PC-9 (cell line): ENCODE measurements around the gene ZDHHC16. TPM values are rescaled to one million over a fixed set of nuclear protein-coding genes. Genes with fewer than 3 reads are reported as not detected.

Experiments used
- BruUV-seq: library from RNA; stranded (reverse); fragments of 400-500 nt; replicated peaks from 2 replicates; lab custom pipeline; 2021; lab: Mats Ljungman, UMichigan
- CTCF ChIA-PET: fragments of 300-600 bp; sonication (Branson Sonifier 250); formaldehyde crosslinking; loops from one replicate; lab custom pipeline; 2022; ENCODE audit warnings: antibody characterized with exemption; lab: Charles Lee
- POLR2A ChIA-PET: fragments of 300-600 bp; sonication (Branson Sonifier 250); formaldehyde crosslinking; loops from one replicate; lab custom pipeline; 2022; ENCODE audit warnings: antibody characterized with exemption; ENCODE audit not compliant: unreplicated experiment; lab: Charles Lee
- DNase-seq, 2 experiments: peaks; one replicate each; pipeline versions ENCODE4 v3.0.0 to v3.0.0-alpha.2; 2015 to 2022; ENCODE audit warnings: mixed read lengths in 1 of 2
- H2AFZ ChIP-seq: fragments of 200-600 bp; sonication (generic); 2 replicates; pipeline ENCODE4 v1.8.1; 2017; ENCODE audit warnings: antibody characterized with exemption
- H3F3A ChIP-seq: fragments of 200-600 bp; sonication (generic); 2 replicates; pipeline ENCODE4 v1.8.1; 2017; ENCODE audit warnings: antibody characterized with exemption, mild to moderate bottlenecking, low read depth; ENCODE audit not compliant: insufficient read depth
- H3K27ac ChIP-seq: fragments of 200-600 bp; sonication (generic); 2 replicates; pipeline ENCODE4 v1.6.1; 2016; ENCODE audit warnings: mixed run types
- H3K27me3 ChIP-seq: fragments of 200-600 bp; sonication (generic); 2 replicates; pipeline ENCODE4 v1.6.1; 2016; ENCODE audit warnings: low read depth, mixed run types; ENCODE audit not compliant: insufficient read depth
- H3K36me3 ChIP-seq: fragments of 200-600 bp; sonication (generic); 2 replicates; pipeline ENCODE4 v1.6.1; 2016; ENCODE audit warnings: low read depth, mixed run types
- H3K4me1 ChIP-seq: fragments of 200-600 bp; sonication (generic); replicated peaks from 2 replicates; pipeline ENCODE4 v1.6.1; 2016; ENCODE audit warnings: mixed run types; ENCODE audit not compliant: insufficient read depth
- H3K4me2 ChIP-seq: fragments of 200-600 bp; sonication (generic); 2 replicates; pipeline ENCODE4 v1.6.1; 2017; ENCODE audit warnings: mixed run types
- H3K4me3 ChIP-seq: fragments of 200-600 bp; sonication (generic); 2 replicates; pipeline ENCODE4 v1.6.1; 2016; ENCODE audit warnings: mixed run types
- H3K79me2 ChIP-seq: fragments of 200-600 bp; sonication (generic); 2 replicates; pipeline ENCODE4 v1.6.1; 2017; ENCODE audit warnings: low read depth, mixed run types
- H3K9me2 ChIP-seq: fragments of 200-600 bp; sonication (generic); 2 replicates; pipeline ENCODE4 v1.8.1; 2017; ENCODE audit warnings: mild to moderate bottlenecking; ENCODE audit not compliant: insufficient read depth
- H3K9me3 ChIP-seq: fragments of 200-600 bp; sonication (generic); 2 replicates; pipeline ENCODE4 v1.8.1; 2016; ENCODE audit warnings: low read depth; ENCODE audit not compliant: insufficient read depth
- H4K20me1 ChIP-seq: fragments of 200-600 bp; sonication (generic); 2 replicates; pipeline ENCODE4 v1.8.1; 2017; ENCODE audit not compliant: insufficient read depth
- EZH2 ChIP-seq: fragments of 200-600 bp; sonication (generic); IDR thresholded peaks from 2 replicates; pipeline ENCODE4 v1.8.0; 2017; ENCODE audit warnings: antibody characterized with exemption, low read depth
- intact Hi-C: fragments of 100-400 bp; cut with micrococcal nuclease; formaldehyde crosslinking; loops from one replicate; pipeline ENCODE4 v1.10.0; 2022; ENCODE audit not compliant: unreplicated experiment
- total RNA-seq: library from RNA; stranded (reverse); gene quantifications from 2 replicates; pipeline ENCODE4 v1.2.3, GENCODE V29; 2021
- TF ChIP-seq, protein P1 (sequence below): fragments of 200-600 bp; sonication (generic); conservative IDR thresholded peaks from 2 replicates; pipeline ENCODE4 v1.6.1; 2017; ENCODE audit warnings: mixed run types, antibody characterized with exemption, mild to moderate bottlenecking, moderate library complexity

Gene ZDHHC16
- total RNA-seq, 1 experiment from 2014 or later = 29.6 TPM

GRCh38 chr10:97503406-97503805 is 57.4 kb downstream of the ZDHHC16 start:
- POLR2A ChIA-PET = no interaction called here
- no peak overlapping the region for H2AFZ ChIP-seq
- intact Hi-C loops = no loop called here
- peaks cover 9% of the 10 kb centered on the region for H3K79me2 ChIP-seq
- H3F3A ChIP-seq = no peaks in the 10 kb centered on the region
- no peak for TF ChIP-seq EZH2
- TF ChIP-seq, protein P1, sequence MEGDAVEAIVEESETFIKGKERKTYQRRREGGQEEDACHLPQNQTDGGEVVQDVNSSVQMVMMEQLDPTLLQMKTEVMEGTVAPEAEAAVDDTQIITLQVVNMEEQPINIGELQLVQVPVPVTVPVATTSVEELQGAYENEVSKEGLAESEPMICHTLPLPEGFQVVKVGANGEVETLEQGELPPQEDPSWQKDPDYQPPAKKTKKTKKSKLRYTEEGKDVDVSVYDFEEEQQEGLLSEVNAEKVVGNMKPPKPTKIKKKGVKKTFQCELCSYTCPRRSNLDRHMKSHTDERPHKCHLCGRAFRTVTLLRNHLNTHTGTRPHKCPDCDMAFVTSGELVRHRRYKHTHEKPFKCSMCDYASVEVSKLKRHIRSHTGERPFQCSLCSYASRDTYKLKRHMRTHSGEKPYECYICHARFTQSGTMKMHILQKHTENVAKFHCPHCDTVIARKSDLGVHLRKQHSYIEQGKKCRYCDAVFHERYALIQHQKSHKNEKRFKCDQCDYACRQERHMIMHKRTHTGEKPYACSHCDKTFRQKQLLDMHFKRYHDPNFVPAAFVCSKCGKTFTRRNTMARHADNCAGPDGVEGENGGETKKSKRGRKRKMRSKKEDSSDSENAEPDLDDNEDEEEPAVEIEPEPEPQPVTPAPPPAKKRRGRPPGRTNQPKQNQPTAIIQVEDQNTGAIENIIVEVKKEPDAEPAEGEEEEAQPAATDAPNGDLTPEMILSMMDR = no peak
- H3K4me1 ChIP-seq = peaks cover 6% of the 10 kb centered on the region
- no peak overlapping the region for H3K4me3 ChIP-seq
- H3K4me2 ChIP-seq = no peak overlapping the region
- BruUV-seq = no TSS peak
- H3K9me2 ChIP-seq = no peaks in the 10 kb centered on the region
- no peaks in the 10 kb centered on the region for H3K36me3 ChIP-seq
- no peaks in the 10 kb centered on the region for H3K27me3 ChIP-seq
- CTCF ChIA-PET = no interaction called here
- no peaks in the 10 kb centered on the region for H3K9me3 ChIP-seq
- no peaks in the 10 kb centered on the region for H4K20me1 ChIP-seq
- no peak overlapping the region for H3K27ac ChIP-seq
- no peak for DNase-seq

DNA sequence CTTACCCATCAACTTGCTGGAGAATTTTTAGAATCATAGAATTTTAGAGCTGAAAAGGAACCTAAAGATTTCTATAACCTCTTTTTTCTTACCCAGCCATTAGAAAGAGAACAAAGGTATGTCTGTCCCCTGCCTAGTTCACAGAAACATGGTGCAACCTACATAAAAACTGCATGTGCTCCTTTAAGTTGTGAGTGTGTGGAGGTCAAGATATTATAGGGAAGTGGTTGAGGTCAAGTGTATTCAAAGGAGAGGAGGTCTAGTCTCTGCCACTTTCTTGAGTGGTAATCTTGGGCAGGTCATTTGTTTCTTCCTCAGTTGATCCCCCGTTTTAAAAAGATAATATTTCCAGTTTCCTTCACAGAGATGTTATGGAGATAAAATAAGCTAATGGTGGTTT is 59.2 kb downstream of the ZDHHC16 start:
- intact Hi-C loops = no loop called here
- Histone ChIP-seq H3K27ac (no peak overlapping the region), H3K27me3 (no peaks in the 10 kb centered on the region), H3K4me2 (no peak overlapping the region), H3K79me2 (peaks cover 8% of the 10 kb centered on the region), H3K36me3 (no peaks in the 10 kb centered on the region), H3K4me1 (peaks cover 3% of the 10 kb centered on the region), H2AFZ (no peak overlapping the region), H3K4me3 (no peak overlapping the region), H4K20me1 (no peaks in the 10 kb centered on the region), H3K9me3 (no peaks in the 10 kb centered on the region), H3F3A (no peaks in the 10 kb centered on the region), H3K9me2 (no peaks in the 10 kb centered on the region)
- DNase-seq = no peak
- CTCF ChIA-PET = no interaction called here
- POLR2A ChIA-PET = no interaction called here
- no TSS peak for BruUV-seq
- TF ChIP-seq EZH2 = no peak
- TF ChIP-seq, protein P1 = no peak

- Histone ChIP-seq H2AFZ (no peak overlapping the region), H3K9me2 (no peaks in the 10 kb centered on the region), H3K4me2 (no peak overlapping the region), H3K9me3 (no peaks in the 10 kb centered on the region), H3K79me2 (no peaks in the 10 kb centered on the region), H3K4me1 (no peaks in the 10 kb centered on the region), H3K36me3 (no peaks in the 10 kb centered on the region), H3F3A (no peaks in the 10 kb centered on the region), H4K20me1 (no peaks in the 10 kb centered on the region), H3K27me3 (no peaks in the 10 kb centered on the region), H3K4me3 (no peak overlapping the region), H3K27ac (no peak overlapping the region)
- POLR2A ChIA-PET = no interaction called here
- no peak for DNase-seq
- CTCF ChIA-PET = no interaction called here
- no TSS peak for BruUV-seq
- intact Hi-C loops = no loop called here
- no peak for TF ChIP-seq EZH2
- TF ChIP-seq, protein P1 = no peak
Measured at GRCh38 chr10:97506199-97506991, 60.4 kb downstream of the ZDHHC16 start.

Other genes starting within 250 kb of the ZDHHC16 start
- 11.2 and 11.5 TPM in 2 replicates for gene ARHGAP19, start 153.5 kb upstream of the ZDHHC16 start, total RNA-seq
- 2.4 and 2.7 TPM in 2 replicates for gene FRAT1, start 126.9 kb upstream of the ZDHHC16 start, total RNA-seq
- gene FRAT2, start 111.4 kb upstream of the ZDHHC16 start, total RNA-seq = 11.0 and 13.0 TPM in 2 replicates
- 22.6 and 34.3 TPM in 2 replicates for gene RRP12, start 44.8 kb upstream of the ZDHHC16 start, total RNA-seq
- 177 and 243 TPM in 2 replicates for gene PGAM1, start 20.0 kb upstream of the ZDHHC16 start, total RNA-seq
- gene EXOSC1, start 169 bp upstream of the ZDHHC16 start, total RNA-seq = 25.4 and 27.0 TPM in 2 replicates
- gene MMS19, start 52.2 kb downstream of the ZDHHC16 start, total RNA-seq = 42.4 and 42.7 TPM in 2 replicates
- 17.1 and 21.2 TPM in 2 replicates for gene UBTD1, start 52.7 kb downstream of the ZDHHC16 start, total RNA-seq
- gene ANKRD2, start 126.6 kb downstream of the ZDHHC16 start, total RNA-seq = 5.5 and 8.4 TPM in 2 replicates
- 3.4 and 4.4 TPM in 2 replicates for gene HOGA1, start 138.2 kb downstream of the ZDHHC16 start, total RNA-seq
- gene C10orf62, start 143.5 kb downstream of the ZDHHC16 start, total RNA-seq = 0.45 and 0.59 TPM in 2 replicates
- 10.0 and 10.6 TPM in 2 replicates for gene MORN4, start 187.3 kb downstream of the ZDHHC16 start, total RNA-seq
- 16.0 and 20.3 TPM in 2 replicates for gene PI4K2A, start 194.5 kb downstream of the ZDHHC16 start, total RNA-seq
- 20.5 and 22.4 TPM in 2 replicates for gene AVPI1, start 241.1 kb downstream of the ZDHHC16 start, total RNA-seq